ENCODE measurements around the gene AATK.

DNA sequence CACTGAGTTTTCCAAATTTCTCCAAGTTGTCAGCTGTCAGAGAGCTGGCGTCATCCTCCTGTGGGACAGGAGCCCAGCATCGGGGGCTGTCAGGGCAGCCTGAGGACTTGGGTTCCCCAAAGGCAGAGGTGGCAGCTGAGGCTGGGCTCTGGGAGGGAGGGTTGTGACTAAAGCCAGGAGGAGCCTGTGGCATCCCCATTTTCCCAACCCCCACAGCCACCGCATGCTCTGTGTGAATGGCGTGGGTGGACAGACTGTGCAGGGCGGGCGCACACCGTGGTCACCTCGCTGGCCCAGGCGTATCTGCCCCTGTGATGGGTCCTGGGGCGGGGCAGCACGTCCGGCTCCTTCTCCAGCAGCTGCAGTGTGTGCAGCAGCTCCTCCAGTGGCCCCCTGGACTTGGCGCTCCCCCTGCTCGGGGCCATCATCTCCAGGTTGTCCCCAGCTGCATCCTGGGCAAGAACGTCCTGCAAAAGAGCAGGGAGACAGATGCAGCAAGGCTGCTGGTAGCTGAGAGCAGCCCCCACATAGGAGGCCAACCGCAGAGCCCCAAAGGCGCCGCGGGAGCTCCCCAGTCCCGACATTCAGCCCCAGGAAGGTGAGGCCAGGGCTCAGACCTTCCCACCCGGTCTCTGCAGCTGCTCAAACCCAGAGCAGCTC, 31.9 kb upstream of the AATK start:
- TF ChIP-seq NFRKB (IDR thresholded peaks at IDR 0.05; ENCODE audit: low read depth) (no peak), SRF (CRISPR knock-in tag; IDR thresholded peaks at IDR 0.05) (no peak), EHMT2 (IDR thresholded peaks at IDR 0.05) (no peak), MEIS2 (IDR thresholded peaks at IDR 0.05; ENCODE audit: partially characterized antibody) (no peak), POLR2A (conservative IDR thresholded peaks at IDR 0.05) (no peak), MTA1 (IDR thresholded peaks at IDR 0.05; ENCODE audit: borderline replicate concordance) (no peak), GTF2F1 (IDR thresholded peaks at IDR 0.05; ENCODE audit: low read depth, low read length) (no peak)
- TF ChIP-seq, protein P1, sequence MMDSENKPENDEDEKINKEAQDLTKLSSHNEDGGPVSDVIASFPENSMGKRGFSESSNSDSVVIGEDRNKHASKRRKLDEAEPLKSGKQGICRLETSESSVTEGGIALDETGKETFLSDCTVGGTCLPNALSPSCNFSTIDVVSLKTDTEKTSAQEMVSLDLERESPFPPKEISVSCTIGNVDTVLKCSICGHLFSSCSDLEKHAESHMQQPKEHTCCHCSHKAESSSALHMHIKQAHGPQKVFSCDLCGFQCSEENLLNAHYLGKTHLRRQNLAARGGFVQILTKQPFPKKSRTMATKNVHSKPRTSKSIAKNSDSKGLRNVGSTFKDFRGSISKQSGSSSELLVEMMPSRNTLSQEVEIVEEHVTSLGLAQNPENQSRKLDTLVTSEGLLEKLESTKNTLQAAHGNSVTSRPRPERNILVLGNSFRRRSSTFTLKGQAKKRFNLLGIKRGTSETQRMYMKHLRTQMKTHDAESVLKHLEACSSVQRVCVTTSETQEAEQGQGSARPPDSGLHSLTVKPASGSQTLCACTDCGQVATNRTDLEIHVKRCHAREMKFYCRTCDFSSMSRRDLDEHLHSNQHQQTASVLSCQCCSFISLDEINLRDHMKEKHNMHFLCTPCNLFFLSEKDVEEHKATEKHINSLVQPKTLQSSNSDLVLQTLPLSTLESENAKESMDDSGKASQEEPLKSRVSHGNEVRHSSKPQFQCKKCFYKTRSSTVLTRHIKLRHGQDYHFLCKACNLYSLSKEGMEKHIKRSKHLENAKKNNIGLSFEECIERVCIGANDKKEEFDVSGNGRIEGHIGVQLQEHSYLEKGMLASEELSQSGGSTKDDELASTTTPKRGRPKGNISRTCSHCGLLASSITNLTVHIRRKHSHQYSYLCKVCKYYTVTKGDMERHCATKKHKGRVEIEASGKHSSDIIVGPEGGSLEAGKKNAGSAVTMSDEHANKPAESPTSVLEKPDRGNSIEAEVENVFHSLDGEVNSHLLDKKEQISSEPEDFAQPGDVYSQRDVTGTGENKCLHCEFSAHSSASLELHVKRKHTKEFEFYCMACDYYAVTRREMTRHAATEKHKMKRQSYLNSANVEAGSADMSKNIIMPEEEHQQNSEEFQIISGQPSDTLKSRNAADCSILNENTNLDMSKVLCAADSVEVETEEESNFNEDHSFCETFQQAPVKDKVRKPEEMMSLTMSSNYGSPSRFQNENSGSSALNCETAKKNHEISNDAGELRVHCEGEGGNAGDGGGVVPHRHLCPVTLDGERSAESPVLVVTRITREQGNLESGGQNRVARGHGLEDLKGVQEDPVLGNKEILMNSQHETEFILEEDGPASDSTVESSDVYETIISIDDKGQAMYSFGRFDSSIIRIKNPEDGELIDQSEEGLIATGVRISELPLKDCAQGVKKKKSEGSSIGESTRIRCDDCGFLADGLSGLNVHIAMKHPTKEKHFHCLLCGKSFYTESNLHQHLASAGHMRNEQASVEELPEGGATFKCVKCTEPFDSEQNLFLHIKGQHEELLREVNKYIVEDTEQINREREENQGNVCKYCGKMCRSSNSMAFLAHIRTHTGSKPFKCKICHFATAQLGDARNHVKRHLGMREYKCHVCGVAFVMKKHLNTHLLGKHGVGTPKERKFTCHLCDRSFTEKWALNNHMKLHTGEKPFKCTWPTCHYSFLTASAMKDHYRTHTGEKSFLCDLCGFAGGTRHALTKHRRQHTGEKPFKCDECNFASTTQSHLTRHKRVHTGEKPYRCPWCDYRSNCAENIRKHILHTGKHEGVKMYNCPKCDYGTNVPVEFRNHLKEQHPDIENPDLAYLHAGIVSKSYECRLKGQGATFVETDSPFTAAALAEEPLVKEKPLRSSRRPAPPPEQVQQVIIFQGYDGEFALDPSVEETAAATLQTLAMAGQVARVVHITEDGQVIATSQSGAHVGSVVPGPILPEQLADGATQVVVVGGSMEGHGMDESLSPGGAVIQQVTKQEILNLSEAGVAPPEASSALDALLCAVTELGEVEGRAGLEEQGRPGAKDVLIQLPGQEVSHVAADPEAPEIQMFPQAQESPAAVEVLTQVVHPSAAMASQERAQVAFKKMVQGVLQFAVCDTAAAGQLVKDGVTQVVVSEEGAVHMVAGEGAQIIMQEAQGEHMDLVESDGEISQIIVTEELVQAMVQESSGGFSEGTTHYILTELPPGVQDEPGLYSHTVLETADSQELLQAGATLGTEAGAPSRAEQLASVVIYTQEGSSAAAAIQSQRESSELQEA (IDR thresholded peaks at IDR 0.05; ENCODE audit: low read depth) = no peak
- TF ChIP-seq, protein P2, sequence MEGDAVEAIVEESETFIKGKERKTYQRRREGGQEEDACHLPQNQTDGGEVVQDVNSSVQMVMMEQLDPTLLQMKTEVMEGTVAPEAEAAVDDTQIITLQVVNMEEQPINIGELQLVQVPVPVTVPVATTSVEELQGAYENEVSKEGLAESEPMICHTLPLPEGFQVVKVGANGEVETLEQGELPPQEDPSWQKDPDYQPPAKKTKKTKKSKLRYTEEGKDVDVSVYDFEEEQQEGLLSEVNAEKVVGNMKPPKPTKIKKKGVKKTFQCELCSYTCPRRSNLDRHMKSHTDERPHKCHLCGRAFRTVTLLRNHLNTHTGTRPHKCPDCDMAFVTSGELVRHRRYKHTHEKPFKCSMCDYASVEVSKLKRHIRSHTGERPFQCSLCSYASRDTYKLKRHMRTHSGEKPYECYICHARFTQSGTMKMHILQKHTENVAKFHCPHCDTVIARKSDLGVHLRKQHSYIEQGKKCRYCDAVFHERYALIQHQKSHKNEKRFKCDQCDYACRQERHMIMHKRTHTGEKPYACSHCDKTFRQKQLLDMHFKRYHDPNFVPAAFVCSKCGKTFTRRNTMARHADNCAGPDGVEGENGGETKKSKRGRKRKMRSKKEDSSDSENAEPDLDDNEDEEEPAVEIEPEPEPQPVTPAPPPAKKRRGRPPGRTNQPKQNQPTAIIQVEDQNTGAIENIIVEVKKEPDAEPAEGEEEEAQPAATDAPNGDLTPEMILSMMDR (IDR thresholded peaks at IDR 0.05 in 2 of 3, conservative IDR thresholded peaks at IDR 0.05 in 1 of 3; ENCODE audit: insufficient read depth in 2 of 3, low read depth in 1 of 3, low read length in 3 of 3) = no peak
